Mesenchymal stem cell (in vitro differentiated cells and primary cell): ENCODE measurements around the gene ADH6.

Experiments
- DNase-seq: peaks from one replicate; pipeline ENCODE4 v3.0.0-alpha.2; 2013
- H2AFZ ChIP-seq: one replicate; pipeline ENCODE4 v1.6.1; 2013; ENCODE audit warnings: low read depth, mild to moderate bottlenecking, control low read depth, inconsistent platforms, low read length, moderate library complexity
- H2AK5ac ChIP-seq: 2 replicates; pipeline ENCODE4 v1.6.1; 2013; ENCODE audit warnings: low read length, moderate library complexity, mild to moderate bottlenecking, inconsistent platforms; ENCODE audit not compliant: severe bottlenecking
- H2BK120ac ChIP-seq: one replicate; pipeline ENCODE4 v1.6.1; 2013; ENCODE audit warnings: low read depth, mild to moderate bottlenecking, inconsistent platforms, low read length, moderate library complexity
- H2BK12ac ChIP-seq, 2 experiments: one replicate each; pipeline ENCODE4 v1.6.1; 2013; ENCODE audit warnings: inconsistent platforms in 2 of 2, low read length in 2 of 2, mild to moderate bottlenecking in 2 of 2, moderate library complexity in 2 of 2, control low read depth in 1 of 2
- H2BK15ac ChIP-seq: one replicate; pipeline ENCODE4 v1.6.1; 2013; ENCODE audit warnings: mild to moderate bottlenecking, low read depth, inconsistent platforms; ENCODE audit not compliant: poor library complexity, severe bottlenecking
- H2BK5ac ChIP-seq: 2 replicates; pipeline ENCODE4 v1.6.1; 2013; ENCODE audit warnings: low read depth, mild to moderate bottlenecking, low read length, control low read depth, inconsistent platforms; ENCODE audit not compliant: poor library complexity, severe bottlenecking
- H3K14ac ChIP-seq, 2 experiments: one replicate each; pipeline ENCODE4 v1.6.1; 2013; ENCODE audit warnings: inconsistent platforms in 2 of 2, low read length in 2 of 2, control low read depth in 1 of 2, mild to moderate bottlenecking in 1 of 2, moderate library complexity in 1 of 2
- H3K18ac ChIP-seq, 2 experiments: one replicate each; pipeline ENCODE4 v1.6.1; 2013; ENCODE audit warnings: inconsistent platforms in 2 of 2, low read length in 2 of 2, control low read depth in 1 of 2, low read depth in 1 of 2, mild to moderate bottlenecking in 1 of 2
- H3K23ac ChIP-seq, 2 experiments: one replicate each; pipeline ENCODE4 v1.6.1; 2013; ENCODE audit warnings: inconsistent platforms in 2 of 2, low read length in 2 of 2, mild to moderate bottlenecking in 2 of 2, moderate library complexity in 2 of 2, control low read depth in 1 of 2
- H3K27ac ChIP-seq: 2 replicates; pipeline ENCODE4 v1.5.1; 2013; ENCODE audit warnings: mild to moderate bottlenecking, moderate library complexity, low read length, control low read depth, inconsistent platforms; ENCODE audit not compliant: poor library complexity, severe bottlenecking
- H3K27me3 ChIP-seq, 2 experiments: 2 replicates each; pipeline versions ENCODE4 v1.6.1 to v1.7.0; 2013; ENCODE audit warnings: low read length in 2 of 2, mild to moderate bottlenecking in 2 of 2, moderate library complexity in 2 of 2, control low read depth in 1 of 2, inconsistent platforms in 1 of 2; ENCODE audit not compliant: control insufficient read depth in 1 of 2, insufficient read depth in 1 of 2
- H3K36me3 ChIP-seq, 2 experiments: 2 replicates each; pipeline versions ENCODE4 v1.6.1 to v1.7.0; 2013; ENCODE audit warnings: low read length in 2 of 2, control low read depth in 1 of 2, inconsistent platforms in 1 of 2, low read depth in 1 of 2, mild to moderate bottlenecking in 1 of 2; ENCODE audit not compliant: insufficient read depth in 2 of 2, control insufficient read depth in 1 of 2
- H3K4ac ChIP-seq, 2 experiments: one replicate each; pipeline ENCODE4 v1.6.1; 2013; ENCODE audit warnings: inconsistent platforms in 2 of 2, low read length in 2 of 2, mild to moderate bottlenecking in 2 of 2, moderate library complexity in 2 of 2, control low read depth in 1 of 2, low read depth in 1 of 2
- H3K4me1 ChIP-seq: 2 replicates; pipeline ENCODE4 v1.6.1; 2013; ENCODE audit warnings: low read depth, low read length, control low read depth; ENCODE audit not compliant: control insufficient read depth, insufficient read depth
- H3K4me2 ChIP-seq: 2 replicates; pipeline ENCODE4 v1.6.1; 2013; ENCODE audit warnings: low read length, mild to moderate bottlenecking, inconsistent platforms; ENCODE audit not compliant: poor library complexity, severe bottlenecking
- H3K4me3 ChIP-seq, 2 experiments: 2 replicates each; pipeline versions ENCODE4 v1.5.1 to v1.7.0; 2013; ENCODE audit warnings: low read length in 2 of 2, mild to moderate bottlenecking in 2 of 2, control low read depth in 1 of 2, low read depth in 1 of 2; ENCODE audit not compliant: insufficient read depth in 1 of 2
- H3K79me1 ChIP-seq: replicated peaks from 2 replicates; pipeline ENCODE4 v1.6.1; 2013; ENCODE audit warnings: mild to moderate bottlenecking, control low read depth, low read length, inconsistent platforms; ENCODE audit not compliant: poor library complexity, severe bottlenecking
- H3K9ac ChIP-seq: 2 replicates; pipeline ENCODE4 v1.7.0; 2013; ENCODE audit warnings: mild to moderate bottlenecking, low read length, moderate library complexity
- H3K9me3 ChIP-seq: 2 replicates; pipeline ENCODE4 v1.7.0; 2013; ENCODE audit warnings: mild to moderate bottlenecking, low read length; ENCODE audit not compliant: control insufficient read depth
- H4K8ac ChIP-seq: one replicate; pipeline ENCODE4 v1.6.1; 2013; ENCODE audit warnings: inconsistent platforms, mild to moderate bottlenecking, low read length, moderate library complexity
- H4K91ac ChIP-seq: one replicate; pipeline ENCODE4 v1.6.1; 2013; ENCODE audit warnings: mild to moderate bottlenecking, low read length, inconsistent platforms
- WGBS: methylation state at CpG from one replicate; pipeline ENCODE4 v1.1.7; 2013; ENCODE audit warnings: mixed read lengths; 5-methylcytosine and 5-hydroxymethylcytosine counted together

The ADH6 gene

DNA sequence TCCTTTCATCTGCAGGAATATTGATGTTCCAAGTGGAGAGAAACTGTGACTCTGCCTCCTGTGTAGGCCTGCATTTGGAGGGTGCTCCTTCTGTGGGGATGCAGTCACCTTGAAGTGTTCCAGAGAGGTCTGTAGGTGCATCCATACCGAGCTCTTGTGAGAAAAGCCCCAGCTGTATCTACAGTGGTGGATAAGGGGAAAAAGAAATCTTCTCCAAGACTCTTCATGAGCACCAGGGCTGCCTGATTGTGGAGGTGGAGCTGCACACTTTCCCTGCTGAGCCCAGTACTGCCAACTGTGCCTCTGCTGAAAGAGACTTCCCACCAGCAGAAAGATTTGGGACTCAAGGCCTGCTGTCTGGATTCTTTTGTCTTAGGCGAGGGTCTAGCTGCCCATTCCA is 39.9 kb downstream of the ADH6 start:
- H3K27me3 ChIP-seq, result no peaks in the 10 kb centered on the region
- H3K27ac ChIP-seq, result no peak overlapping the region
- no peak overlapping the region for H4K8ac ChIP-seq
- no peak overlapping the region for H3K18ac ChIP-seq
- H2BK120ac ChIP-seq, result no peak overlapping the region
- H3K9ac ChIP-seq, result no peak overlapping the region
- H3K4me2 ChIP-seq, result no peak overlapping the region
- H4K91ac ChIP-seq, result no peak overlapping the region
- H3K4me1 ChIP-seq, result peaks cover 4% of the 10 kb centered on the region
- peaks cover 7% of the 10 kb centered on the region for H3K9me3 ChIP-seq
- H3K4ac ChIP-seq, result no peak overlapping the region
- no peak overlapping the region for H3K14ac ChIP-seq
- H3K79me1 ChIP-seq, result no peaks in the 10 kb centered on the region
- H2BK5ac ChIP-seq, result no peak overlapping the region
- peaks cover 0 to 5% of the 10 kb centered on the region in 2 experiments for H3K36me3 ChIP-seq
- 67% methylated on average over 1 of the region's 2 CpGs for WGBS
- H2BK15ac ChIP-seq, result no peak overlapping the region
- no peak overlapping the region for H2BK12ac ChIP-seq
- H2AK5ac ChIP-seq, result no peak overlapping the region
- no peak overlapping the region for H3K23ac ChIP-seq
- DNase-seq, result no peak
- no peak overlapping the region for H2AFZ ChIP-seq
- H3K4me3 ChIP-seq, result no peak overlapping the region

- H3K79me1 ChIP-seq, result no peaks in the 10 kb centered on the region
- no peak overlapping the region for H3K4ac ChIP-seq
- H2BK120ac ChIP-seq, result no peak overlapping the region
- H2BK15ac ChIP-seq, result no peak overlapping the region
- no peak overlapping the region for H3K23ac ChIP-seq
- no peak overlapping the region for H2BK5ac ChIP-seq
- H3K27ac ChIP-seq, result no peak overlapping the region
- no CpG with 5 or more reads among the region's 2 CpGs for whole genome bisulfite sequencing
- no peak overlapping the region for H3K4me2 ChIP-seq
- H3K27me3 ChIP-seq, result no peaks in the 10 kb centered on the region
- no peak overlapping the region for H4K91ac ChIP-seq
- H3K4me1 ChIP-seq, result no peaks in the 10 kb centered on the region
- H3K18ac ChIP-seq, result no peak overlapping the region
- H2AFZ ChIP-seq, result no peak overlapping the region
- no peak overlapping the region for H3K14ac ChIP-seq
- H3K9me3 ChIP-seq, result peaks cover 14% of the 10 kb centered on the region
- no peak overlapping the region for H2BK12ac ChIP-seq
- no peak for DNase-seq
- H3K36me3 ChIP-seq, result peaks cover 0 to 5% of the 10 kb centered on the region in 2 experiments
- H3K9ac ChIP-seq, result no peak overlapping the region
- H3K4me3 ChIP-seq, result no peak overlapping the region
- no peak overlapping the region for H2AK5ac ChIP-seq
- H4K8ac ChIP-seq, result no peak overlapping the region
Observed at GRCh38 chr4:99166544-99166943, 52.5 kb downstream of the ADH6 start.

DNA sequence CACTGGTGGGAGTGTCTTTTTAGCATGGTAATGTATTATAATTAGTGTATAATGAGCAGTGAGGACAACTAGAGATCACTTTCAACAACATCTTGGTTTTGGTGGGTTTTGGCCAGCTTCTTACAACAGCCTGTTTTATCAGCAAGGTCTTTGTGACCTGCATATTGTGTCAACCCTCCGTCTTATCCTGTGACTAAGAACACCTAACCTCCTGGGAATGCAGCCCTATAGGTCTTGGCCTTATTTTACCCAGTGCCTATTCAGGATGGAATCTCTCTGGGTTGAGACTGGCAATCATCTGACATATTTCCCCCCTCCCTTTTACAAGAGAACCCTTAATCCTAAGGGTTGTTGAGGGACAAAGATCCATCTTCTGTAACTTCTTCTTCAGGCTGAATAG is 53.1 kb downstream of the ADH6 start:
- H2AFZ ChIP-seq, result no peak overlapping the region
- H3K79me1 ChIP-seq, result no peaks in the 10 kb centered on the region
- peaks cover 14% of the 10 kb centered on the region for H3K9me3 ChIP-seq
- peaks cover 0 to 7% of the 10 kb centered on the region in 2 experiments for H3K36me3 ChIP-seq
- no peak overlapping the region for H3K27ac ChIP-seq
- H2BK12ac ChIP-seq, result no peak overlapping the region
- H3K18ac ChIP-seq, result no peak overlapping the region
- H3K4ac ChIP-seq, result no peak overlapping the region
- no peak overlapping the region for H4K91ac ChIP-seq
- H3K4me1 ChIP-seq, result no peaks in the 10 kb centered on the region
- no peak overlapping the region for H3K4me2 ChIP-seq
- H4K8ac ChIP-seq, result no peak overlapping the region
- no peak overlapping the region for H2BK15ac ChIP-seq
- no peak overlapping the region for H3K9ac ChIP-seq
- no peaks in the 10 kb centered on the region for H3K27me3 ChIP-seq
- H3K4me3 ChIP-seq, result no peak overlapping the region
- H2BK120ac ChIP-seq, result no peak overlapping the region
- H3K14ac ChIP-seq, result no peak overlapping the region
- H2AK5ac ChIP-seq, result no peak overlapping the region
- H3K23ac ChIP-seq, result no peak overlapping the region
- DNase-seq, result no peak
- 68% methylated on average over 1 of the region's 1 CpG for WGBS
- no peak overlapping the region for H2BK5ac ChIP-seq

DNA sequence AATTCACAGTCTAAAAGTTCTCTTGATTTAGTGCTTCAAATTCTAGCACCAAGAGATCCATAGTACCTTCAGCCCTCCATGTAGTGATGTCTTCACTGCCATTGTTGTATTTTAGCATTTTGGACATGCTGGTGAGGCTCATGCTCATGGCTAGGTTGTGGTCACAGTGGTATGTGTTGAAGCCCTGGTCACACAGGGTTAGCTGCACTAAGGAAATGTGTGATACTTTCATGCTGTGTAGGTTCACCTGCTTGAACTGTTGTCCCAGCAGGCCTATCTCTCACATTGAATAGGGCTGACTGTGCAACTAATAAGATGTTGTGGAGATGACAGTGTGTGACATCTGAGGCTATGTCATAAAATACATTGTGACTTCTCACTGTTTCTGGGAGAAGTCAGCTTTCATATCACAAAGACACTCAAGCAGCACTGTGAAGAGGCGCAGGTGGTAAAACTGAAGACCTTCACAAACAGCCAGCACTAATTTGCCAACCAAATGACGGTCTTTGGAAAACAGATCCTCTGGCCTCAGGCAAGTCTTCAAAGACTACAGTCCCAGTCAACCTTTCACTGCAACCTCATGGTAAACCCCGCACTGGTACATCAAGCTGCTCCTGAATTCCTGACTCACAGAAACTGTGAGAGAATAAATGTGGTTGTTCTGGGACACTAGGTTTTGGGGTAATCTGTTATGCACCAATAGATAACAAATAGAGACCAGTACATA is 57.5 kb downstream of the ADH6 start:
- no peak overlapping the region for H3K4ac ChIP-seq
- H2BK15ac ChIP-seq, result no peak overlapping the region
- no peak overlapping the region for H3K9ac ChIP-seq
- H2BK120ac ChIP-seq, result no peak overlapping the region
- no peak overlapping the region for H2AFZ ChIP-seq
- no peaks in the 10 kb centered on the region for H3K79me1 ChIP-seq
- peaks cover 0 to 7% of the 10 kb centered on the region in 2 experiments for H3K36me3 ChIP-seq
- peaks cover 2% of the 10 kb centered on the region for H3K9me3 ChIP-seq
- no peak overlapping the region for H2BK5ac ChIP-seq
- no peak overlapping the region for H2BK12ac ChIP-seq
- H3K14ac ChIP-seq, result no peak overlapping the region
- no peak overlapping the region for H3K18ac ChIP-seq
- no peak overlapping the region for H3K4me2 ChIP-seq
- no peak overlapping the region for H3K23ac ChIP-seq
- no peak overlapping the region for H2AK5ac ChIP-seq
- 97% methylated on average over 2 of the region's 3 CpGs for WGBS
- H3K4me3 ChIP-seq, result no peak overlapping the region
- H3K4me1 ChIP-seq, result no peaks in the 10 kb centered on the region
- no peak overlapping the region for H4K91ac ChIP-seq
- no peaks in the 10 kb centered on the region for H3K27me3 ChIP-seq
- no peak for DNase-seq
- no peak overlapping the region for H3K27ac ChIP-seq
- H4K8ac ChIP-seq, result no peak overlapping the region
